ACC112 (cell line): ENCODE data around the gene TEKT4.

Experiments used
- H2AFZ ChIP-seq: fragments of 200-600 bp; sonication (generic); one replicate; pipeline ENCODE4 v1.6.0; 2017; ENCODE audit warnings: antibody characterized with exemption, low read length; ENCODE audit not compliant: unreplicated experiment
- H3K27ac ChIP-seq: fragments of 200-600 bp; sonication (generic); 2 replicates; pipeline ENCODE4 v1.5.1; 2014; ENCODE audit warnings: low read depth, mild to moderate bottlenecking, antibody characterized with exemption, low read length, moderate library complexity
- H3K27me3 ChIP-seq: fragments of 200-600 bp; sonication (generic); 2 replicates; pipeline ENCODE4 v1.6.1; 2014; ENCODE audit warnings: mild to moderate bottlenecking, antibody characterized with exemption, low read length, moderate library complexity, mixed read lengths; ENCODE audit not compliant: insufficient read depth
- H3K36me3 ChIP-seq: fragments of 200-600 bp; sonication (generic); 2 replicates; pipeline ENCODE4 v1.6.1; 2016; ENCODE audit warnings: mild to moderate bottlenecking, antibody characterized with exemption, low read length, moderate library complexity, mixed read lengths; ENCODE audit not compliant: insufficient read depth
- H3K4me1 ChIP-seq: fragments of 200-600 bp; sonication (generic); one replicate; pipeline ENCODE4 v1.6.1; 2016; ENCODE audit warnings: low read length, mixed read lengths; ENCODE audit not compliant: insufficient read depth, unreplicated experiment, control insufficient read depth
- H3K4me3 ChIP-seq: fragments of 200-600 bp; sonication (generic); 2 replicates; pipeline ENCODE4 v1.5.1; 2014; ENCODE audit warnings: mild to moderate bottlenecking, low read depth, low read length
- H3K79me2 ChIP-seq: fragments of 200-600 bp; sonication (generic); one replicate; pipeline ENCODE4 v1.6.0; 2016; ENCODE audit warnings: low read length; ENCODE audit not compliant: control insufficient read depth, unreplicated experiment, insufficient read depth

Gene TEKT4

DNA sequence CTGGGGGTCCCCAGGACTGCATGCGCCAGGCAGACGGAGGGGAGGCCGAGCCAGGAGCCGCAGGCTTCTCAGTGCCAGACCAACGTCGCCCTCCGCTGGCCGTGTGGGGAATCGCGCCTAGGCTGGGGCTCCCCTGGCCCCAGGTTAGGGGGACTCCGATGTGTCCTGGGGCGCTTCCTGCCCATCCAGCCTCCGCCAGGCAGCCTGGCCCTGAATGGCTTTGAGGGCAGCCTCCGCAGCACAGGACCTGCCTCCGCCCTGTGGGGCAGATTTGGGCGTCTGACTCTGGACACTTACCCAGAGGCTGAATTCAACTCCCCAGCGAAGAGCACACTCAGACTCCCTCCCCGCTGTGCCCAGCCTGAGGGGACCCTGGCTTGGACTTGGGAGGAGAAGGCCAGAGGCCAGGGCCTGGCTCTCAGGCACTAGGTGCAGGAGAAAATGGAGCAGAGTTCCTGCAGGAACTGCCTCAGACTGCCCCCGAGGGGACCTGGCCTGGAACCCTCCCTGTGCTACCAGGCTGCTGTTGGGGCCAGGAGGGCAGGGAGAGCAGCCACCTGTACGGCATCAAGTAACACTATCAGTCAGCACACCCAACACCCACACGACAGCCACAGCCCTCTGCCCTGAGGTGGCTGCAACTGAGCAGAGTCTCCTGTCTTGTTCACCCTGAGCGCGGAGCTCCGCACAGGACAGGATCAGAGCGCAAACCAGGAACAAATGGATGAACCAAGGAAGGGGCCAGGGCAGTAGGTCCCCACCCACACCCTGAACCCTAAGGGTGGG lies 597 bp upstream of the TEKT4 start:
- no peaks in the 10 kb centered on the region for H3K79me2 ChIP-seq
- no peaks in the 10 kb centered on the region for H3K4me1 ChIP-seq
- H3K27me3 ChIP-seq, result peaks cover 15% of the 10 kb centered on the region
- H3K27ac ChIP-seq, result no peak overlapping the region
- H3K4me3 ChIP-seq, result no peak overlapping the region
- no peak overlapping the region for H2AFZ ChIP-seq
- H3K36me3 ChIP-seq, result no peaks in the 10 kb centered on the region

DNA sequence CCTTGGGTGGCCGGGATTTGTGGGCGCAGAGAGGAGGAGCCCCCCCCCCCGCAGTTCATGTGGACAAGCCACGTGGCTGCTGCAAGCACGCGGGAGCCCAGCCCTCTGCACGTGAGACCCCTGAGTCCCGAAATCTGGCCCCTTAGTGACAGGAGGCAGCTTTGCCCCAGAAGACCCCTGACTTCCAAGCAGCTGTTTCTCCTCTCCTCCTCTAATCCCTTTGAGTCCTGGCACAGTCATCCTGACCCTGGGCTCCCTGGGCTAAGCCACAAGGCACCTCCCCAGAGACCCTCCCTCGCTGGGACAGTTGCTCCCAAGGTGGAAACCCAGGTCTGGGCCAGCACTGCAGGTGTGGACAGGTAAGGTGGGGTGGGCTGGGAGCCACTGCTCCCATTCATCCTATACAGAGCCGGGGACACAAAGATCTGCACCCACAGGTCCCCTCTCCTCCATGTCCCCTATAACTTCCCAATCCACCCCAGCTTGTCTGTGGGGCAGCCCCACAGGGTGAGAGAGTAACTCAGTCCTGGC lies 923 bp downstream of the TEKT4 start:
- H3K27me3 ChIP-seq, result peaks cover 11% of the 10 kb centered on the region
- no peaks in the 10 kb centered on the region for H3K4me1 ChIP-seq
- H3K79me2 ChIP-seq, result no peaks in the 10 kb centered on the region
- no peak overlapping the region for H3K27ac ChIP-seq
- H3K4me3 ChIP-seq, result no peak overlapping the region
- H2AFZ ChIP-seq, result no peak overlapping the region
- H3K36me3 ChIP-seq, result no peaks in the 10 kb centered on the region

DNA sequence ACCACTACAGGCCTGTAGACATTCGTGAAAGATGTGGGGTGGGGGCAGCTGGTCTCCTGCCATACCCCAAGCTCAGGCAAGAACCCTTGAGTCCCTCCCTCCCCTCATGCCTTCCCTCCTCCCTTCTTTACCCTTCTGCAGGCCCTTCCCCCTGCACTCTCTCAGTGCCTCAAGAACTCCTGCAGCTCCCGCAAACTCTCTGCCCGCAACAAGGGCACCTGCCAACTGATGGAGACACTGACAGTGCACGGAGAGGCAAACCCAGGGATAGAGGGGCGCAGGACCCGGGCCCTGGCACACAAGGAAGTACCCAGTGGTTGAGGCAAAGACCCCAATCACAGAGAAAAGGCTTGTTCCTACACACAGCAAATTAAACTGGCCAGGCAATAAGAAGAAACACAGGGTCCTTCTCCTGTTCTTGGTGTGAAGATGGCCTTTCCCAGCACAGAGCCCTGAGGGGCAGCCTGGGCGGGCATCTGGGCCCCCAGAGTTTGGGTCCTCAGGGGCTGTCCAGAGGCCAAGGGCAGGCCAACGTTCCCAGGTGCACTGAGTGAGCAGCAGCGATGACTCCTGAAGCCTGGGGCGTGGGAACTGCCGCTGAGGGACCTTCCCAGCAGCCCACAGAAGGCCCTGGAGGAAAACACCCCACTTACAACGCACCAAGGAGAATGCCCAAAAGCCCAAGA lies 1.6 kb downstream of the TEKT4 start:
- H3K27me3 ChIP-seq, result peaks cover 5% of the 10 kb centered on the region
- no peak overlapping the region for H3K27ac ChIP-seq
- H3K4me1 ChIP-seq, result no peaks in the 10 kb centered on the region
- H3K36me3 ChIP-seq, result no peaks in the 10 kb centered on the region
- H2AFZ ChIP-seq, result no peak overlapping the region
- H3K4me3 ChIP-seq, result no peak overlapping the region
- H3K79me2 ChIP-seq, result no peaks in the 10 kb centered on the region

DNA sequence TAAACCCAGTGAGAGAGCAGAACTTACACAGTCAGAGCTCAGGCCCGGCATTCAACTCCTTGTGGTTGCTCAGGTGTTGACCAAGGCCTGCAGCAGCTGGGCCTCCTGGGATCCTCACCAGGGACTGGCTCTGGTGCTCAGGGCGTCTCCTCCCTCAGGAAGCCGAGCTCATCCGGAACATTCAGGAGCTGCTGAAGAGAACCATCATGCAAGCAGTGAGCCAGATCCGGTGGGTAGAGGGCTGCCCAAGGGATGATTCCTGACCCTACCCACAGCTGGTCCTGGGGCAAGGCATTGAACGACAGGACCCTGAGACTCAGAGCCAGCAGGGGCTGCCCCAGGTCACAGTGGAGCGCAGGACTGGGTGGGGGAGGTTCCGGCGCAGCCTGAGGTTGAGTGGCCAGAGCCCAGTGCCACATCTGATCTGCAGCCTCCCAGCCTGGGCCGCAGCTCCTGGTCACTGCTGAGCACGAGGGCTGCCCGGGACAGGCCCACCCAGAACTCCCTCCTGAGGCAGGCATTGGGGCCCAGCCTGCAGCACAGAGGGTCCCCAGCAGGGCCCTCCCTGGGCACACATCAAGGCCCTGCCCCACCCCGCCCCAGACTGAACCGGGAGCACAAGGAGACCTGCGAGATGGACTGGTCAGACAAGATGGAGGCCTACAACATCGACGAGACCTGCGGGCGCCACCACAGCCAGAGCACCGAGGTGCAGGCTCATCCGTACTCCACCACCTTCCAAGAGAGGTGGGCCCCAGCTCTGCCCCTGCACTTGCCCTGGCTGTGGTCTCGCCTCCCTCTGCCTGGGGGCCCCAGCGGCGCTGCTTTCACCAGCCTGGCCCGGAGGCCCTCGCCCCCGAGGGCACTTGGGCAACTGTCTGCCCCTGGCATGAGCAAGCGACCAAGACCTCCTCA lies 2.4 kb downstream of the TEKT4 start:
- no peaks in the 10 kb centered on the region for H3K36me3 ChIP-seq
- no peaks in the 10 kb centered on the region; the same call in 1 of the 2 replicates for H3K27me3 ChIP-seq
- no peak overlapping the region for H3K27ac ChIP-seq
- no peak overlapping the region for H2AFZ ChIP-seq
- H3K4me1 ChIP-seq, result no peaks in the 10 kb centered on the region
- no peaks in the 10 kb centered on the region for H3K79me2 ChIP-seq
- no peak overlapping the region for H3K4me3 ChIP-seq

DNA sequence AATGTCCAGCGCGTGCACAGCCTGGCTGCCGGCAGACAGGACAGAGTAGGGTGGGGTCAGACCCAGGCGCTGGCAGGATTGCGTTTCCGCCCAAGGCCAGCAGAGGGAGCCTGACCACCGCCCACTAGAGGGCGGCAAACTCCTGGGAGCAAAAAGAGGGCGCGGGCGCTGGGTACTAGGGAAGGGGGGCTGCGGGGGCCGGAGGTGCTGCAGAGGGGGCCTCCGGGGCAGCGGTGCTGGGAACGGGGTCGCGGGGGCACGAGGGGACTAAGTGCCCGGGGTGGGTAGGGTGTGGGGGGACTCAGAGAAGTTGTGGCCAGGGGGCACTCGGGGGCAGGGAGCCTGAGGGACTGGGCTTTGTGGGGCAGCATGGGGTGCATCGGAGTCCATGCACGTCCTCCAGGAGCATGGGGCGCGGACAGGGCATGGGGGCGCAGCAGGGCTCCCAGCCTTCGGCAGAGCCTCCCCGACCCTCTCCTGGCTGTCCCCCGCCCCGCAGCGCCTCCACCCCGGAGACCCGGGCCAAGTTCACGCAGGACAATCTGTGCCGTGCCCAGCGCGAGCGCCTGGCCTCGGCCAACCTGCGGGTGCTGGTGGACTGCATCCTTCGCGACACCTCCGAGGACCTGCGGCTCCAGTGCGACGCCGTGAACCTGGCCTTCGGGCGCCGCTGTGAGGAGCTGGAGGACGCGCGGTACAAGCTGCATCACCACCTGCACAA lies 3.2 kb downstream of the TEKT4 start:
- Histone ChIP-seq H3K4me3 (no peak overlapping the region), H3K4me1 (no peaks in the 10 kb centered on the region), H3K36me3 (no peaks in the 10 kb centered on the region), H3K27me3 (no peaks in the 10 kb centered on the region; the same call in 1 of the 2 replicates), H3K79me2 (no peaks in the 10 kb centered on the region), H2AFZ (no peak overlapping the region), H3K27ac (no peak overlapping the region)

DNA sequence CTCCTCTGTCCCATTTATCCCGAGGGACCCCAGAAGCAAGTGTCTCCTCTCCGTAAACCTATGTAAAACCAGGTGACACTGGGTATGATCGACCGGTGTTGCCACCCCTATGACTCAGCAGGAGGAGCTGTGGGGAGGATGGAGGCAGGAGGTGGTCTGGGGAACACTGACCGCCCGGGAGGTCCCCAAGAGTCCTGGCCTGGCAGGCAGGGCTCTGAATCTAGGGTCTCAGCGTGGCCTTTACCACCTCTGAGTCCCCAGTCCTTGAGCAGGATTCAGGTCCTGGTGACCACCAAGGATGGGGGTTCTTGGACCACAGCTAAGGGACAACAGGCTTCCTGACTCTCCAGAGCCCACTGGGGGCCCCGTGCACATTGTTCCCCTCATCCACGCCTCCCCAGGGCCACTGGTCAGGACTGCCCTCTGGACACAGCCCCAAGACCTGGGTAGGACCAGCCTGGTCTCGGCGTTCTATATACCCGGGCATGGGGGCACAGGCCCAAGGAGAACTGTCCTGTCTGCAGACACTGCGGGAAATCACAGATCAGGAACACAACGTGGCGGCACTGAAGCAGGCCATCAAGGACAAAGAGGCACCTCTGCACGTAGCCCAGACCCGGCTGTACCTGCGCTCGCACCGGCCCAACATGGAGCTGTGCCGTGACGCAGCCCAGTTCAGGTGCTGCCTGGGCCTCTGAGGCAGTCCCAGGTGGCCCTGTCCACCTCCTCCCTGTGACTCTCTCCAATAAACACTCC lies 4.0 kb downstream of the TEKT4 start:
- H3K36me3 ChIP-seq, result no peaks in the 10 kb centered on the region
- H2AFZ ChIP-seq, result no peak overlapping the region
- no peak overlapping the region for H3K27ac ChIP-seq
- no peaks in the 10 kb centered on the region for H3K79me2 ChIP-seq
- H3K27me3 ChIP-seq, result no peaks in the 10 kb centered on the region; the same call in 1 of the 2 replicates
- no peaks in the 10 kb centered on the region for H3K4me1 ChIP-seq
- H3K4me3 ChIP-seq, result no peak overlapping the region

DNA sequence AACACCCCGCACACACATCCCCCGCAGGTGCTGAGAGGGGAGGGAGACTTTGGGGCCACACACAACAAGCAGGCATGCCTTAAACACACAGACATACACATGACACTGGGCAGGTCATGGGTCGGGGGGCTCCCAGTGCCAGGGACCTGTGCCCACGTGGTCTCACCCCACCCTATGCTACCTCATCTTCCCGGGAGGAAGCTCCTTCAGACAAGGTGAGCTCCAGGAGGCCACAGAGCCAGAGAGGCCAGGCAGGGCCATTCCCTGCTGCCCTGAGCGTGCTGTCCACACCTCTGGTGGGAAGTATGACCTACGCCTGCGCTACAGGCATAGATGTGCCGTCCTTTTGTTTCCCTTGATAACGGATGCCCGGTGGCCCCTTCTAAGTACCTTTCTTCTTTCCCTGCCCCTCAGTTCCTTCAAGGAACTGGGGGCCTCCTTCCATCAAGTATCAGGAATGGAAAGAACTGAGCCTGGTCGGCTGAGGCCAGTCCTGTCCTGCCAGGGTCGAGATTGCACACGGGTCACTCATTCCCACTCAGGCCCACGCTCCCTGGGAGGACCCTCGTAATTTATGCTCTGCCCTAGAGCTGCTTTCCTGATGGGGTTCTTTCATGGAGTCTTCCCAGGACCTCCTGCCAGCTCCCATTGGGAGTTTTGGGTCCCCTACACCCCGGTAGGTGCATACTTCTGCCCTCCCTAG lies 4.7 kb downstream of the TEKT4 start:
- Histone ChIP-seq H2AFZ (no peak overlapping the region), H3K4me1 (no peaks in the 10 kb centered on the region), H3K79me2 (no peaks in the 10 kb centered on the region), H3K27me3 (no peaks in the 10 kb centered on the region; the same call in 1 of the 2 replicates), H3K27ac (no peak overlapping the region), H3K4me3 (no peak overlapping the region), H3K36me3 (no peaks in the 10 kb centered on the region)

DNA sequence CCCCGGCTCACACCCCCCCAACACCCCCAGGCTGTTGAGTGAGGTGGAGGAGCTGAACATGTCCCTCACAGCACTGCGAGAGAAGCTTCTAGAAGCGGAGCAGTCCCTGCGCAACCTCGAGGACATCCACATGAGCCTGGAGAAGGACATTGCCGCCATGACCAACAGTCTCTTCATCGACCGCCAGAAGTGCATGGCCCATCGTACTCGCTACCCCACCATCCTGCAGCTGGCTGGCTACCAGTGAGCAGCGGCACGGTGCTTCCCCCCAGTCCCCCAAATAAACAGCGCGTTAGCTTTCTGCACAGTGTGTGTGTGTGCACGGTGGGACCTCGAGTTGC lies 5.3 kb downstream of the TEKT4 start:
- H3K27ac ChIP-seq, result no peak overlapping the region
- no peaks in the 10 kb centered on the region for H3K36me3 ChIP-seq
- no peaks in the 10 kb centered on the region for H3K79me2 ChIP-seq
- H2AFZ ChIP-seq, result no peak overlapping the region
- H3K4me3 ChIP-seq, result no peak overlapping the region
- H3K27me3 ChIP-seq, result no peaks in the 10 kb centered on the region; the same call in 1 of the 2 replicates
- no peaks in the 10 kb centered on the region for H3K4me1 ChIP-seq

DNA sequence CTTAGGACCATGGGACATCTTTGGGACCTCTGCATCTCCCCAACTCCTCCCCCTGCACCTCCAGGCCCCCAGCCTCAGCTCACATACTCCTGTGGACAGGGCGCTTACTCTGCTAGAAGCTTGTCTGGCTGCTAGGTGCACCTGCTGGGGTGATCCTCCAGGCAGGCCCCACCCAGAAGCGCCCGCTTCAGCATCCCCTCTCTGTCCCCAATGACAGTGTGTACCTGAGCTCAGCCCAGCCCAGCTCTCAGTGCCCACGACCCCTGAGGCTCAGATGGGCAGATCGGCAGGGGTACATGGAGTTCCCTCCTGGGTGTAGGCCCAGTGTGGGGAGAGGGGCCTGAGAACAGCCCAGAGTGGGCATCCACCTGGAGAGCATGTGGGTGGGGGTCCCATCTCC lies 5.9 kb downstream of the TEKT4 start:
- no peak overlapping the region for H3K4me3 ChIP-seq

More for the DNA sequence above, 5.9 kb downstream of the TEKT4 start:
- no peak overlapping the region for H3K27ac ChIP-seq
- no peaks in the 10 kb centered on the region for H3K4me1 ChIP-seq
- no peak overlapping the region for H2AFZ ChIP-seq
- H3K36me3 ChIP-seq, result no peaks in the 10 kb centered on the region
- H3K27me3 ChIP-seq, result no peaks in the 10 kb centered on the region; the same call in 1 of the 2 replicates
- H3K79me2 ChIP-seq, result no peaks in the 10 kb centered on the region
